Loucy (cell line): ENCODE results near the gene SEMA6A.

Source experiments
- H2AFZ ChIP-seq: fragments of 200-600 bp; sonication (generic); 2 replicates; pipeline ENCODE4 v1.6.0; 2016; ENCODE audit warnings: antibody characterized with exemption, mild to moderate bottlenecking, low read length, moderate library complexity
- H3F3A ChIP-seq: fragments of 200-600 bp; 2 replicates; pipeline ENCODE4 v1.6.0; 2016; ENCODE audit warnings: antibody characterized with exemption, low read depth, mild to moderate bottlenecking
- H3K27me3 ChIP-seq: fragments of 200-600 bp; sonication (generic); 2 replicates; pipeline ENCODE4 v1.6.1; 2014; ENCODE audit warnings: low read length, mild to moderate bottlenecking; ENCODE audit not compliant: insufficient read depth, poor library complexity, severe bottlenecking
- H3K36me3 ChIP-seq: fragments of 200-600 bp; sonication (generic); 2 replicates; pipeline ENCODE4 v1.6.1; 2016; ENCODE audit warnings: low read length; ENCODE audit not compliant: insufficient read depth
- H3K4me1 ChIP-seq: fragments of 200-600 bp; sonication (generic); 2 replicates; pipeline ENCODE4 v1.5.1; 2014; ENCODE audit warnings: low read length, mild to moderate bottlenecking; ENCODE audit not compliant: insufficient read depth, poor library complexity, severe bottlenecking
- H3K4me2 ChIP-seq: fragments of 200-600 bp; sonication (generic); 2 replicates; pipeline ENCODE4 v1.6.0; 2014; ENCODE audit warnings: antibody characterized with exemption, low read length, low read depth, mild to moderate bottlenecking; ENCODE audit not compliant: poor library complexity, severe bottlenecking
- H3K4me3 ChIP-seq: fragments of 200-600 bp; sonication (generic); 2 replicates; pipeline ENCODE4 v1.5.1; 2014; ENCODE audit warnings: low read length, mild to moderate bottlenecking, mixed read lengths; ENCODE audit not compliant: poor library complexity, severe bottlenecking
- H3K79me2 ChIP-seq: fragments of 200-600 bp; sonication (generic); 2 replicates; pipeline ENCODE4 v1.6.1; 2014; ENCODE audit warnings: low read length; ENCODE audit not compliant: insufficient read depth
- H3K9ac ChIP-seq: fragments of 200-600 bp; sonication (generic); 2 replicates; pipeline ENCODE4 v1.6.0; 2014; ENCODE audit warnings: mild to moderate bottlenecking, low read depth, low read length, moderate library complexity; ENCODE audit not compliant: poor library complexity, severe bottlenecking
- H3K9me2 ChIP-seq: fragments of 200-600 bp; sonication (generic); replicated peaks from 2 replicates; pipeline ENCODE4 v1.6.1; 2016; ENCODE audit warnings: low read depth, low read length, mixed read lengths
- H3K9me3 ChIP-seq: fragments of 200-600 bp; sonication (generic); 2 replicates; pipeline ENCODE4 v1.6.1; 2014; ENCODE audit warnings: mild to moderate bottlenecking, antibody characterized with exemption, low read length, low read depth; ENCODE audit not compliant: insufficient read depth
- H4K20me1 ChIP-seq: fragments of 200-600 bp; sonication (generic); 2 replicates; pipeline ENCODE4 v1.6.0; 2014; ENCODE audit warnings: antibody characterized with exemption, low read length, mild to moderate bottlenecking; ENCODE audit not compliant: insufficient read depth, poor library complexity, severe bottlenecking
- EZH2phosphoT487 ChIP-seq: fragments of 200-600 bp; IDR thresholded peaks from 2 replicates; pipeline ENCODE4 v1.6.1; 2018; ENCODE audit warnings: antibody characterized with exemption, mild to moderate bottlenecking, moderate library complexity, borderline replicate concordance
- TF ChIP-seq, protein P1 (sequence below): fragments of 200-600 bp; sonication (generic); conservative IDR thresholded peaks from 2 replicates; pipeline ENCODE4 v1.5.1; 2014; ENCODE audit warnings: mild to moderate bottlenecking, antibody characterized with exemption, low read length

Gene SEMA6A

GRCh38 chr5:116593340-116593739, 18.7 kb upstream of the SEMA6A start:
- TF ChIP-seq EZH2phosphoT487 = no peak
- TF ChIP-seq, protein P1, sequence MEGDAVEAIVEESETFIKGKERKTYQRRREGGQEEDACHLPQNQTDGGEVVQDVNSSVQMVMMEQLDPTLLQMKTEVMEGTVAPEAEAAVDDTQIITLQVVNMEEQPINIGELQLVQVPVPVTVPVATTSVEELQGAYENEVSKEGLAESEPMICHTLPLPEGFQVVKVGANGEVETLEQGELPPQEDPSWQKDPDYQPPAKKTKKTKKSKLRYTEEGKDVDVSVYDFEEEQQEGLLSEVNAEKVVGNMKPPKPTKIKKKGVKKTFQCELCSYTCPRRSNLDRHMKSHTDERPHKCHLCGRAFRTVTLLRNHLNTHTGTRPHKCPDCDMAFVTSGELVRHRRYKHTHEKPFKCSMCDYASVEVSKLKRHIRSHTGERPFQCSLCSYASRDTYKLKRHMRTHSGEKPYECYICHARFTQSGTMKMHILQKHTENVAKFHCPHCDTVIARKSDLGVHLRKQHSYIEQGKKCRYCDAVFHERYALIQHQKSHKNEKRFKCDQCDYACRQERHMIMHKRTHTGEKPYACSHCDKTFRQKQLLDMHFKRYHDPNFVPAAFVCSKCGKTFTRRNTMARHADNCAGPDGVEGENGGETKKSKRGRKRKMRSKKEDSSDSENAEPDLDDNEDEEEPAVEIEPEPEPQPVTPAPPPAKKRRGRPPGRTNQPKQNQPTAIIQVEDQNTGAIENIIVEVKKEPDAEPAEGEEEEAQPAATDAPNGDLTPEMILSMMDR = no peak
- Histone ChIP-seq H3K9me3 (no peaks in the 10 kb centered on the region), H3K4me1 (no peaks in the 10 kb centered on the region), H3K4me2 (no peak overlapping the region), H2AFZ (no peak overlapping the region), H3K27me3 (no peaks in the 10 kb centered on the region), H3K9me2 (no peaks in the 10 kb centered on the region), H3K36me3 (no peaks in the 10 kb centered on the region), H3K79me2 (no peaks in the 10 kb centered on the region), H3F3A (no peaks in the 10 kb centered on the region), H3K9ac (no peak overlapping the region), H4K20me1 (no peaks in the 10 kb centered on the region), H3K4me3 (no peak overlapping the region)

DNA sequence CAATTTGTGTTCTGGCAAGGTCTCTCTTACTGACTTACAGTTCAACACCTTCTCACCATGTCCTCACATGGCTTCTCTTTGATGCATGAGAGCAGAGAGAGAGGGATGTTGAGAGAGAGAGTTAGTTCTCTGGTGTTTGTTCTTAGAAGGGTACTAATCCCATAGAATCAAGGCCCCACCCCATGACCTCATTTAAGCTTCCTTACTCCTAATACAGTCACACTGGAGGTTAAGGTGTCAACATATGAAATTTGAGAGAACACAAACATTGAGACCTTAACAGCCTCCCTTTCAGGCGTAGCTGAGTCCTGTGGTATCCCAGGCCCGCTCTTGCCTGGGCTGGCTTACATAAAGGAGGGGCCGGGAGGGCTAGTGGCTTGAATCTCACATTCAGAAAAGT, 10.6 kb upstream of the SEMA6A start:
- no peaks in the 10 kb centered on the region for H3F3A ChIP-seq
- H3K36me3 ChIP-seq = no peaks in the 10 kb centered on the region
- H3K4me3 ChIP-seq = no peak overlapping the region
- H3K9me3 ChIP-seq = no peaks in the 10 kb centered on the region
- H3K4me1 ChIP-seq = no peaks in the 10 kb centered on the region
- H3K9me2 ChIP-seq = no peaks in the 10 kb centered on the region
- H4K20me1 ChIP-seq = no peaks in the 10 kb centered on the region
- no peak overlapping the region for H2AFZ ChIP-seq
- no peak overlapping the region for H3K9ac ChIP-seq
- TF ChIP-seq EZH2phosphoT487 = no peak
- TF ChIP-seq, protein P1 = no peak
- no peaks in the 10 kb centered on the region for H3K27me3 ChIP-seq
- no peak overlapping the region for H3K4me2 ChIP-seq
- H3K79me2 ChIP-seq = no peaks in the 10 kb centered on the region

- H3F3A ChIP-seq = no peaks in the 10 kb centered on the region
- H3K9ac ChIP-seq = no peak overlapping the region
- H2AFZ ChIP-seq = no peak overlapping the region
- H3K36me3 ChIP-seq = no peaks in the 10 kb centered on the region
- no peaks in the 10 kb centered on the region for H3K79me2 ChIP-seq
- no peaks in the 10 kb centered on the region for H3K4me1 ChIP-seq
- no peaks in the 10 kb centered on the region for H3K9me2 ChIP-seq
- no peak overlapping the region for H3K4me3 ChIP-seq
- H3K4me2 ChIP-seq = no peak overlapping the region
- TF ChIP-seq EZH2phosphoT487 = no peak
- TF ChIP-seq, protein P1 = no peak
- H3K27me3 ChIP-seq = no peaks in the 10 kb centered on the region
- no peaks in the 10 kb centered on the region for H3K9me3 ChIP-seq
- no peaks in the 10 kb centered on the region for H4K20me1 ChIP-seq
These were observed 9.2 kb upstream of the SEMA6A start for GRCh38 chr5:116583862-116584222.
